ENCODE data around the gene GOLGA6L9. TPM values are rescaled to one million over a fixed set of nuclear protein-coding genes. Genes with fewer than 3 reads are reported as not detected.
"Not testable (repeated sequence)": the region's sequence is repeated elsewhere in the genome, so short reads cannot be mapped to it uniquely, and the experiment has no call there.

Gene GOLGA6L9
- total and polyA plus RNA-seq, 4 experiments from 2014 or later = 0.11 to 3.9 (median 2.2) TPM

DNA sequence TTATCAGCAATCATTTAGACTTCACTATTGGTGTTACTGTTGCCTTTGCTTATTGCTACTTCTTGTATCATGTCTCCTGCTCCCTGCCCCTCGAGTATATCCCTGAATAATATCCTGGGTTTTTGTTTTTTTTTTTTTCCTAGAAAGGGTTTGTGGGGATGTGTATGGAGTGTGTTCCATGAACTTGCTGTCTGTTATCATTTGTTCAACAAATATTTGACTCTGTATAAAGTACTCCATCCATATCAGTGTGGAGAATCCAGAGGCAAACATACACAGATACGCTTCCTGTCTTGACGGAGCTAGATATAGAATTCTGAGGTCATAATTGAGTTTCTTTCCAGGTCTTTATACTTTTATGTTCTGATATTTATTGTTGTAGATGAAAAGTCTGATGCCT, 31.8 kb upstream of the GOLGA6L9 start:
- ChIA-PET CTCF (ENCODE audit: partially characterized antibody) (no interaction called here), POLR2A (ENCODE audit: partially characterized antibody) (no interaction called here)

DNA sequence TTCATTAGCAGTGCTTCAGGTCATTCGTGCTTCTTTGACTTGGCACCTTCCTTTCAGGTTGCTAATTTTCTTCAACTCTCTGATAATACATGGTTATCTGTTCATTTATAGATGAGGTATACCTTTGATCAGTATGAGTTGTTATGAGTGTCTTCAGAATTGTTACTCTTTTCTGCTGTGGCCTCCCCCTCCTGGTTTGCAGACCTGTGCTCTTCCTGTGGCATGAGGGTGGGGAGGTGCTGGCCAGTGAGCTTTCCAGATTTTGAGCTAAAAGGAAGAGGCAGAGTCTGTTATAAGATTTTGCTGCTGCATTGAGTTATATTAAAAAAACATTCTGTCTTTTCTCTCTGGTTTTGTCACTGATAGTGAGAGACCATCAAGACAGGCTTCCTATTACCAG, 30.8 kb upstream of the GOLGA6L9 start:
- Mint-ChIP-seq H3K4me1 (peaks cover 0 to 6% (median 3%) of the 10 kb centered on the region in 4 donors), H3K27ac (no peak overlapping the region), H3K9me3 (no peaks in the 10 kb centered on the region), H3K27me3 (no peaks in the 10 kb centered on the region), H3K36me3 (peaks cover 0 to under 1% of the 10 kb centered on the region in 2 donors), H3K4me3 (no peak overlapping the region)
- CTCF ChIA-PET (ENCODE audit: partially characterized antibody) = no interaction called here
- intact Hi-C loops (cut with micrococcal nuclease) = no loop called here
- H3K27me3 ChIP-seq (ENCODE audit: insufficient read depth, low read length) = no peaks in the 10 kb centered on the region
- no peak overlapping the region for H3K27ac ChIP-seq (ENCODE audit: low read depth, low read length)
- H3K4me3 ChIP-seq (ENCODE audit: low read length in 2 of 2) = no peak overlapping the region
- H3K9me3 ChIP-seq (ENCODE audit: control insufficient read depth in 1 of 2, low read length in 2 of 2) = no peaks in the 10 kb centered on the region
- POLR2A ChIA-PET (ENCODE audit: partially characterized antibody) = no interaction called here
- no peaks in the 10 kb centered on the region for H3K36me3 ChIP-seq (ENCODE audit: insufficient read depth, low read length)
- no peak for DNase-seq
- no peaks in the 10 kb centered on the region for H3K4me1 ChIP-seq (ENCODE audit: insufficient read depth, low read length)

More for the DNA sequence above, 31.8 kb upstream of the GOLGA6L9 start:
- Histone ChIP-seq H3K4me3 (ENCODE audit: low read length in 2 of 2) (no peak overlapping the region), H3K4me1 (ENCODE audit: insufficient read depth, low read length) (no peaks in the 10 kb centered on the region), H3K27ac (ENCODE audit: low read depth, low read length) (no peak overlapping the region), H3K36me3 (ENCODE audit: insufficient read depth, low read length) (no peaks in the 10 kb centered on the region), H3K9me3 (ENCODE audit: control insufficient read depth in 1 of 2, low read length in 2 of 2) (no peaks in the 10 kb centered on the region), H3K27me3 (ENCODE audit: insufficient read depth, low read length) (no peaks in the 10 kb centered on the region)
- Mint-ChIP-seq H3K4me3 (no peak overlapping the region), H3K4me1 (peaks cover 0 to 6% (median 3%) of the 10 kb centered on the region in 4 donors), H3K27me3 (no peaks in the 10 kb centered on the region), H3K9me3 (no peaks in the 10 kb centered on the region), H3K27ac (peak overlapping the region in 1 of 7 donors; percentile 73), H3K36me3 (no peaks in the 10 kb centered on the region)
- intact Hi-C loops (cut with micrococcal nuclease) = no loop called here
- DNase-seq = no peak

DNA sequence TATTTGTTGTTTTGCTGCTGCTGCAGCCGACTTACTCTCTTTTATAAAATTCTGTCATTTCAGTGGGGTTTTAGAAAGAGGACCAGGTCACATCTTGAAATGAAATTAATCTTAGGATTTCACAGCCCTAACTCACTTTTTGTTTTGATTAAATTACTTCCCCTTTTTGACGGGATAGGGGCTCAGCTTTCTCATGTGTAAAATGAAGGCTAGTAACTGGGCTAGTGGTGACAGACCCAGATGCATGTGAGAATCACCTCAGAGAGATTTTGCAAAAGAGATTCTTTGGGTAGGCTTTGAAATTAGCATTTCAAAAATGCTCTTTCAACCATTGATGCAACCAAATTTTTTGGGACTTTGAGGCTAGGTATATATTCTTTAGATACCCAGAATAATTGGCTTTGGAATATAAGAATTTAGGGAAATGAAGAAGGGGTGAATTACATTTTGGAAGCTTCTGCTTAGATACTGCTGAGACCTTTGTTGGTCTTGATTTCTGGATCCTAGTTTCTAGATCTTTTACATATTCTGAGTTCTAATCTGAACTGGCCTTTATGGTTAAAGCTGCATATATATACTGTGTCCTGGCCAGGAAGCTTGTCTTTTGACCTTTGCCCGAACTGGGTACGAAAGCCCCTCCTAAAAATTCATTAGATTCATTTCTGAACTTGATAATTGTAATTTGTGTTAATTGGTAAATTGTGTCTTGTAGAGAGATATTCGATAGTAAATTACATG, 30.1 kb upstream of the GOLGA6L9 start:
- H3K4me3 ChIP-seq (ENCODE audit: low read length in 2 of 2); H3K4me3 Mint-ChIP-seq; H3K4me1 ChIP-seq (ENCODE audit: insufficient read depth, low read length); H3K27me3 ChIP-seq (ENCODE audit: insufficient read depth, low read length); DNase-seq; POLR2A ChIA-PET (ENCODE audit: partially characterized antibody); H3K27me3 Mint-ChIP-seq; H3K9me3 Mint-ChIP-seq; H3K36me3 ChIP-seq (ENCODE audit: insufficient read depth, low read length); H3K4me1 Mint-ChIP-seq; H3K9me3 ChIP-seq (ENCODE audit: control insufficient read depth in 1 of 2, low read length in 2 of 2); intact Hi-C loops (cut with micrococcal nuclease); H3K27ac Mint-ChIP-seq; H3K27ac ChIP-seq (ENCODE audit: low read depth, low read length); CTCF ChIA-PET (ENCODE audit: partially characterized antibody); H3K36me3 Mint-ChIP-seq: not testable (repeated sequence)

DNA sequence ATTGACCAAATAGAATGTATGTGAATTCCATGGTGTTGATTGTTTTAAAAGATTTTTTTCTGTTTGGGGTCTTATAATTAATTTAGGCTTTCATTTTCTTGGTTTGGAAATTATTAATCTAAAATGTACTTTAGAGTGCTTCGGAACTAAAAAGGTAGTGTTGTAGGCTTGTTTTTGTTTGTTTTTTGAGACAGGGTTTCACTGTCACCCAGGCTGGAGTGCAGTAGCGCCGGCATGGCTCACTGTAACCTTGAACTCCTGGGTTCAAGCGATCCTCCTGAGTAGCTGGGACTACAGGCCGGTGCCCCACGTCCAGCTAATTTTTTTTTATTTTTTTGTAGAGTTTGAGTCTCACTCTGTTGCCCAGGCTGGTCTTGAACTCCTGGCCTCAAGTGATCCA, 27.7 kb upstream of the GOLGA6L9 start:
- DNase-seq; H3K4me3 ChIP-seq (ENCODE audit: low read length in 2 of 2); H3K4me3 Mint-ChIP-seq; H3K36me3 ChIP-seq (ENCODE audit: insufficient read depth, low read length); CTCF ChIA-PET (ENCODE audit: partially characterized antibody); H3K27ac Mint-ChIP-seq; H3K9me3 Mint-ChIP-seq; POLR2A ChIA-PET (ENCODE audit: partially characterized antibody); intact Hi-C loops (cut with micrococcal nuclease); H3K9me3 ChIP-seq (ENCODE audit: control insufficient read depth in 1 of 2, low read length in 2 of 2); H3K27ac ChIP-seq (ENCODE audit: low read depth, low read length); H3K27me3 Mint-ChIP-seq; H3K4me1 ChIP-seq (ENCODE audit: insufficient read depth, low read length); H3K4me1 Mint-ChIP-seq; H3K27me3 ChIP-seq (ENCODE audit: insufficient read depth, low read length): not testable (repeated sequence)
- H3K36me3 Mint-ChIP-seq = peaks cover 11 to 12% of the 10 kb centered on the region in 2 donors

DNA sequence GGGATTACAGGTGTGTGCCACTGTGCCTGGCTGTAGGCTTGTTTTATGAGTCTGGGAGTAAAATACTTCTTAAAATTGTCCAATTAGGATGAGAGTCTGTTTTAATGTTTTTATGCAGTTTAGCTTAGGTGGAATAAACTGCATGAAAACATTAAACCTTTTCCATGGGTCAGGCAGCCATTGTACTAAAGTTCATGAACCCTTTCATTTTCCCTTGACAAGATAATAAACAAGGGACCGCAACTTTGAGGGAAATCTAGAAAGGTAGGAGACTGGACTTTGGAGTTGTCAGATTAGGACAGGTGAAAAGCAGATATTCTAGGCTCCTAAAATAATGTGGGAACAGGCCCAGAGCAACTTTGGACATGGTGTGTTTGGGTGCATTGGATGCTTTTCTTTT, 27.3 kb upstream of the GOLGA6L9 start:
- H3K4me3 Mint-ChIP-seq; CTCF ChIA-PET (ENCODE audit: partially characterized antibody); H3K4me1 Mint-ChIP-seq; H3K4me1 ChIP-seq (ENCODE audit: insufficient read depth, low read length); H3K9me3 Mint-ChIP-seq; H3K9me3 ChIP-seq (ENCODE audit: control insufficient read depth in 1 of 2, low read length in 2 of 2); H3K27me3 ChIP-seq (ENCODE audit: insufficient read depth, low read length); POLR2A ChIA-PET (ENCODE audit: partially characterized antibody); H3K4me3 ChIP-seq (ENCODE audit: low read length in 2 of 2); DNase-seq; H3K27ac ChIP-seq (ENCODE audit: low read depth, low read length); intact Hi-C loops (cut with micrococcal nuclease); H3K36me3 ChIP-seq (ENCODE audit: insufficient read depth, low read length); H3K27me3 Mint-ChIP-seq: not testable (repeated sequence)
- Mint-ChIP-seq H3K27ac (peak overlapping the region in 1 of 7 donors; percentile 9), H3K36me3 (peaks cover 11 to 16% of the 10 kb centered on the region in 2 donors)

DNA sequence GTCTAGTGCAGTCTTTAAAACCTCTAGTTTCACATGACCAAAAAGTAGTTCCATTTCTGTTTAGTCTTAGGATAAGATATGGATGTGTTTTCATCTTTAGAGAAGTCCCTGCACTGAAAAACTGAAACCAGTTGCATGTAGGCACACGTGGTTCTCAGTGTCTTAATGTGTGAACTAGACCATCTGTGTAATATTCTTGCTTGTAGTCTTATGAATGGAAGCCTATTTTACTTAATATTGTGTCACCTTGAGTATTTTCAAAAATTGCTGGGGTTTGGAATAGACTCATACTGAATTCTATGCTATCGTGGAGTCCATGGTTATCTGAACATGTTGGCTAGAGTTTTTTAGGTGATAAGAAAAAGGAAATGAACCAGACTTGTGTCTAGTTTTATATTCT, 23.4 kb upstream of the GOLGA6L9 start:
- intact Hi-C loops (cut with micrococcal nuclease); DNase-seq; H3K4me3 ChIP-seq (ENCODE audit: low read length in 2 of 2); H3K27me3 ChIP-seq (ENCODE audit: insufficient read depth, low read length); POLR2A ChIA-PET (ENCODE audit: partially characterized antibody); H3K27me3 Mint-ChIP-seq; H3K9me3 ChIP-seq (ENCODE audit: control insufficient read depth in 1 of 2, low read length in 2 of 2); H3K4me1 ChIP-seq (ENCODE audit: insufficient read depth, low read length); H3K36me3 ChIP-seq (ENCODE audit: insufficient read depth, low read length); CTCF ChIA-PET (ENCODE audit: partially characterized antibody); H3K27ac ChIP-seq (ENCODE audit: low read depth, low read length); H3K9me3 Mint-ChIP-seq; H3K4me1 Mint-ChIP-seq: not testable (repeated sequence)
- peaks cover 13 to 22% of the 10 kb centered on the region in 2 donors for H3K36me3 Mint-ChIP-seq
- H3K4me3 Mint-ChIP-seq = peak overlapping the region in 1 of 8 donors; percentile 20
- H3K27ac Mint-ChIP-seq = peak overlapping the region in 1 of 7 donors; percentile 50

DNA sequence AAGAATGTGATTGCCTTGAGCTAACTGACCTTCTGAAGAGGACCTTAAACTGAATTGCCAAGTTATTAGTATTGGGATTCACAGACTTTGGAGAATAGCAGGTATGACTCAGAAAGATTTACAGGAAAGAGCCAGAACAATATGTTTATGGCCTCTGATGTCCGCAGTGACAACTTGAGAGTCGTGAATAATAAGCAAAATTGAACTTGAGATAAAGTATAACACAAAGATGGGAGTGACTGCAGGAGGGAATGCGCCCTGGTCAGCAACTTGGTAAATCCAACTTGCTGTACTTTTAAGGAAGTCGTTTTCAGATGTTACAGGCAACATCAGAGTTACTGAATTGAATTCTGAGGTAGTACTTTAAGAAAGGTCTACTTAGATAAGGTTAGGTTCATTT, 19.3 kb upstream of the GOLGA6L9 start:
- H3K27me3 ChIP-seq (ENCODE audit: insufficient read depth, low read length); H3K27ac Mint-ChIP-seq; H3K9me3 ChIP-seq (ENCODE audit: control insufficient read depth in 1 of 2, low read length in 2 of 2); H3K4me3 ChIP-seq (ENCODE audit: low read length in 2 of 2); H3K4me1 Mint-ChIP-seq; CTCF ChIA-PET (ENCODE audit: partially characterized antibody); POLR2A ChIA-PET (ENCODE audit: partially characterized antibody); H3K36me3 ChIP-seq (ENCODE audit: insufficient read depth, low read length); DNase-seq; H3K4me3 Mint-ChIP-seq; H3K27ac ChIP-seq (ENCODE audit: low read depth, low read length); H3K4me1 ChIP-seq (ENCODE audit: insufficient read depth, low read length); H3K27me3 Mint-ChIP-seq; H3K9me3 Mint-ChIP-seq; intact Hi-C loops (cut with micrococcal nuclease): not testable (repeated sequence)
- H3K36me3 Mint-ChIP-seq = peaks cover 8 to 22% of the 10 kb centered on the region in 2 donors

DNA sequence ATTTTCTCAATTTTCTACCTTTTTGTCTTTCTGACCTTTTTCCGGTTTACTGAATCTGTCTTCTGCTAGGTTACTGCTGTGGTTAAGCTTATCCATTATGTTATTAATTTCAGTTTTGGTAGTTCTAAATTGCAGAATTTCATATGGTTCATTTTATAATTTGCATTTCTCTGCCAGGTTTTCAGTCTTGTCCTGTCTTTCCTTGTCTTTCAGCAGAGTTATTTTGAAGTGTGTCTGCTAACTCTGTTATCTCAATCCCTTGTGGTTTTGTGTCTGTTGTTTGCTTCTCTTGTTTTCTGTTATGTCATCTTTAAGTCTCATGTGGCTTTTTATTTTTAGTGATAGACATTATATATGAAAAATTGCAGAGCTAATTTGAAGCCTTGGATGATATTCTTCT, 18.0 kb upstream of the GOLGA6L9 start:
- H3K4me1 ChIP-seq (ENCODE audit: insufficient read depth, low read length); H3K9me3 ChIP-seq (ENCODE audit: control insufficient read depth in 1 of 2, low read length in 2 of 2); CTCF ChIA-PET (ENCODE audit: partially characterized antibody); H3K27me3 Mint-ChIP-seq; H3K4me3 Mint-ChIP-seq; H3K27ac ChIP-seq (ENCODE audit: low read depth, low read length); H3K4me1 Mint-ChIP-seq; H3K27me3 ChIP-seq (ENCODE audit: insufficient read depth, low read length); POLR2A ChIA-PET (ENCODE audit: partially characterized antibody); DNase-seq; intact Hi-C loops (cut with micrococcal nuclease); H3K9me3 Mint-ChIP-seq; H3K36me3 ChIP-seq (ENCODE audit: insufficient read depth, low read length); H3K4me3 ChIP-seq (ENCODE audit: low read length in 2 of 2): not testable (repeated sequence)
- peaks cover 6 to 31% of the 10 kb centered on the region in 2 donors for H3K36me3 Mint-ChIP-seq
- peak overlapping the region in 2 of 7 donors; percentile 36 to 68 for H3K27ac Mint-ChIP-seq
